Endodermal cell (in vitro differentiated cells): ENCODE data around the gene RXFP4. TPM values are rescaled to one million over a fixed set of nuclear protein-coding genes. Genes with fewer than 3 reads are reported as not detected.
A peak's percentile ranks its signal among the peaks of the same experiment; 100 is the strongest.

ENCODE experiments used
- DNase-seq: peaks from one replicate; pipeline ENCODE4 v3.0.0-alpha.2; 2017
- H3K27ac ChIP-seq: 2 replicates; pipeline ENCODE4 v1.5.1; 2013; ENCODE audit warnings: mild to moderate bottlenecking, low read depth, low read length, moderate library complexity
- H3K27me3 ChIP-seq: 2 replicates; pipeline ENCODE4 v1.6.1; 2013; ENCODE audit warnings: mild to moderate bottlenecking, low read length, moderate library complexity; ENCODE audit not compliant: insufficient read depth, control insufficient read depth, poor library complexity, severe bottlenecking
- H3K36me3 ChIP-seq: 2 replicates; pipeline ENCODE4 v1.7.0; 2013; ENCODE audit warnings: mild to moderate bottlenecking, low read length, moderate library complexity; ENCODE audit not compliant: control insufficient read depth, insufficient read depth
- H3K4me1 ChIP-seq: one replicate; pipeline ENCODE4 v1.7.0; 2013; ENCODE audit warnings: low read length; ENCODE audit not compliant: control insufficient read depth, insufficient read depth
- H3K4me3 ChIP-seq: 2 replicates; pipeline ENCODE4 v1.5.1; 2013; ENCODE audit warnings: mild to moderate bottlenecking, low read length, moderate library complexity
- H3K9ac ChIP-seq: 2 replicates; pipeline ENCODE4 v1.6.1; 2013; ENCODE audit warnings: mild to moderate bottlenecking, low read length, moderate library complexity; ENCODE audit not compliant: poor library complexity, severe bottlenecking; ENCODE audit errors: extremely low read depth
- H3K9me3 ChIP-seq: 2 replicates; pipeline ENCODE4 v1.6.1; 2013; ENCODE audit warnings: mild to moderate bottlenecking, low read length, moderate library complexity; ENCODE audit not compliant: control insufficient read depth
- H3K27ac Mint-ChIP-seq: 2 replicates; pipeline ENCODE4 v1.8.0; 2020; ENCODE audit warnings: mixed read lengths
- H3K27me3 Mint-ChIP-seq: 2 replicates; pipeline ENCODE4 v1.8.0; 2021; ENCODE audit warnings: mild to moderate bottlenecking, mixed read lengths; ENCODE audit not compliant: insufficient read depth
- H3K36me3 Mint-ChIP-seq: 2 replicates; pipeline ENCODE4 v1.8.0; 2020; ENCODE audit warnings: low read depth, mixed read lengths
- H3K4me1 Mint-ChIP-seq: 2 replicates; pipeline ENCODE4 v1.8.0; 2020; ENCODE audit warnings: mixed read lengths
- H3K4me3 Mint-ChIP-seq: 2 replicates; pipeline ENCODE4 v1.8.0; 2020; ENCODE audit warnings: mild to moderate bottlenecking, moderate library complexity, mixed read lengths
- H3K9me3 Mint-ChIP-seq: 2 replicates; pipeline ENCODE4 v1.8.0; 2020; ENCODE audit warnings: mild to moderate bottlenecking, mixed read lengths
- WGBS, 2 experiments: methylation state at CpG; one replicate each; pipeline versions ENCODE4 v1.1.5 to v1.1.7; 2013; ENCODE audit warnings: missing lambda C conversion rate in 2 of 2, mixed read lengths in 1 of 2; ENCODE audit not compliant: insufficient coverage in 1 of 2, insufficient read length in 1 of 2; 5-methylcytosine and 5-hydroxymethylcytosine counted together
- total RNA-seq, 2 donors: library from RNA; stranded (reverse); fragmentation: NEBNext Ultra II Directional in 1 of 2; extraction: Animal tissue kit (Norgen Biotek cat#: 25700) in 1 of 2; gene quantifications; 2 replicates in 1 of 2; 3 replicates in 1 of 2; pipeline ENCODE4 v1.2.1, GENCODE V29; 2021
- TF ChIP-seq, protein P1 (sequence below): fragments of 200-600 bp; sonication (generic); conservative IDR thresholded peaks from 2 replicates; pipeline ENCODE4 v1.5.0; 2021; ENCODE audit warnings: antibody characterized with exemption, mild to moderate bottlenecking

Gene RXFP4
- total RNA-seq, 2 donors from 2014 or later, result not detected

DNA sequence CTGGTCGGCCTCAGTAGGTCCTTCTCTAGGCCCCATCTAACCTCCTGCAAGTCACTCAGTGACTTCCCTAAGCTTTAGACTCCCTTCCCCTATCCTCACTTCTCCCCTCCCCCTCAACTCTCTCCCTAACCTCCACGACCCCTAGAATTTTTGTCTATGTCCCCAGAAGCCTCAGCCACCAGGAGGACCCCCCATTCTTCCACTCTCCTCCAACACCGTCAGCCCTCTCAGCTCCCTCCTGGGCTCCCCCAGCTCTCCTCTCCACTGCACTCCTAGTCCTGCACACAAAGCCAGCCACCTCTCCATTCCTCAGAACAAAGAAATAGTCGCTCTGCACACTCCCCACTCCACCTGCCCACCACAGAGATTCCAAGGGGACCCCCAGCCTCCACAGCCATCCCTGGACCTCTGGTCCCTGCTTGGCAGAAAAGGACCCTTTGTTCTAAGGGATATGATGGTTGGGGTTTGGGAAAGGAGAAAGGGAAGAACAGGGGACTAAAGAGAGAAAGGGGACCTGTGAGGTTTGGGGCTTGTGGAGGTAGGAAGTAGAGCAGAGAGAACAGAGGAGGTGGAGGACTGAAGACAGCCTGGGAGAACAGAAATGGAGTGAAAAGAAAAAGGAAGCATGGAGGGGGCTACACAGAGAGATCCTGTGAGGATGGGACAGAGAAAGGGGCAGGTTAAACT lies 34.1 kb downstream of the RXFP4 start:
- Histone ChIP-seq H3K36me3 (peaks cover 22% of the 10 kb centered on the region), H3K9me3 (no peaks in the 10 kb centered on the region), H3K9ac (peak overlapping the region; percentile 79), H3K27me3 (no peaks in the 10 kb centered on the region), H3K4me1 (peaks cover 35% of the 10 kb centered on the region), H3K27ac (peak overlapping the region; percentile 83), H3K4me3 (peak overlapping the region; percentile 93)
- TF ChIP-seq, protein P1, sequence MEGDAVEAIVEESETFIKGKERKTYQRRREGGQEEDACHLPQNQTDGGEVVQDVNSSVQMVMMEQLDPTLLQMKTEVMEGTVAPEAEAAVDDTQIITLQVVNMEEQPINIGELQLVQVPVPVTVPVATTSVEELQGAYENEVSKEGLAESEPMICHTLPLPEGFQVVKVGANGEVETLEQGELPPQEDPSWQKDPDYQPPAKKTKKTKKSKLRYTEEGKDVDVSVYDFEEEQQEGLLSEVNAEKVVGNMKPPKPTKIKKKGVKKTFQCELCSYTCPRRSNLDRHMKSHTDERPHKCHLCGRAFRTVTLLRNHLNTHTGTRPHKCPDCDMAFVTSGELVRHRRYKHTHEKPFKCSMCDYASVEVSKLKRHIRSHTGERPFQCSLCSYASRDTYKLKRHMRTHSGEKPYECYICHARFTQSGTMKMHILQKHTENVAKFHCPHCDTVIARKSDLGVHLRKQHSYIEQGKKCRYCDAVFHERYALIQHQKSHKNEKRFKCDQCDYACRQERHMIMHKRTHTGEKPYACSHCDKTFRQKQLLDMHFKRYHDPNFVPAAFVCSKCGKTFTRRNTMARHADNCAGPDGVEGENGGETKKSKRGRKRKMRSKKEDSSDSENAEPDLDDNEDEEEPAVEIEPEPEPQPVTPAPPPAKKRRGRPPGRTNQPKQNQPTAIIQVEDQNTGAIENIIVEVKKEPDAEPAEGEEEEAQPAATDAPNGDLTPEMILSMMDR, result no peak
- 31 to 35% methylated on average over 3 to 4 of the region's 4 CpGs for WGBS, 2 experiments
- Mint-ChIP-seq H3K27me3 (peaks cover 1% of the 10 kb centered on the region), H3K4me1 (peaks cover 66% of the 10 kb centered on the region), H3K9me3 (no peaks in the 10 kb centered on the region), H3K27ac (peak overlapping the region; percentile 92), H3K4me3 (peak overlapping the region; percentile 96), H3K36me3 (peaks cover 21% of the 10 kb centered on the region)
- no peak for DNase-seq

DNA sequence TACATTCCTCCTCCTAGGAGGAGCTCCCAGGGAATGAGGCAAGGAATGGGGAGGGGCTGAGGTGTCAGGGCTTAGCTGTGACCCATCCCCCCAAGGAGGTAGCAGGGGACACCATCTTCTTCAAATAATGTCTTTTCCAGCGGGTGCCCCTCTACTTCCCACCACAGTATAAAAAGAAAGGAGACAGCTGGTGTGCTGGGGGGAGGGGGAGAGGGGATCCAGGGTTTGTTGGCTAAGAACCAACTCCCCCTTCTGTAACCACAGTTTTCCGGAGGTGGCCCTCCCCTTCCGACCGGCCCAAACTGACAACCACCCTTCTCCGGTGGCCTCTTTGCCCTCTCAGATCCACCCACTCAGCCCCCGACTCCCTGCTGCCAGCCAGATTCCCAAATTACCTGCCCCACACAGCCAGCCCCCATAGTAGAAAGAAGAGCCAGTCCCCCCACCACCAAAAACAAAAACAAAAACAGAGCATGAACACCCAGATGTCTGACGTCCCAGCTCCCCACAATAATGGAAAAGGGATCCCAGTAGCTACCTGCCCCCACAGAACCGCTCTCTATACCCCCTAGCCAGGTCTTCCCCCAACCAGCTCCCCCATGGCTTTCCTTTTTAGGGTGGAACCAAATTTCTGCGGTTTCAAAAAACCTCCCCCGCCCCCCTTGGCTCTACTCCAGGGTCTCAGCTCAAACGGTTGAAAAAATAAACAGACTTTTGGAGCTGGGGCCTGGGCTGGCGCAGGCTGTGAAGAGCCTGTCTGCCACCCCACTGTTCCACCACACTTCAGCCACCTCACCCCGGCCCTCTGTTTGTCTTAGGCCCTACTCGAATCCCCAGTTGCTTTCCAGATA lies 34.8 kb downstream of the RXFP4 start:
- Mint-ChIP-seq H3K4me3 (peak overlapping the region; percentile 96), H3K27ac (peak overlapping the region; percentile 92), H3K36me3 (peaks cover 16% of the 10 kb centered on the region), H3K27me3 (peaks cover 1% of the 10 kb centered on the region), H3K9me3 (no peaks in the 10 kb centered on the region), H3K4me1 (peaks cover 67% of the 10 kb centered on the region)
- Histone ChIP-seq H3K9ac (peak overlapping the region; percentile 79), H3K4me3 (peak overlapping the region; percentile 93), H3K36me3 (peaks cover 22% of the 10 kb centered on the region), H3K27ac (peak overlapping the region; percentile 83), H3K4me1 (peaks cover 33% of the 10 kb centered on the region), H3K27me3 (no peaks in the 10 kb centered on the region), H3K9me3 (no peaks in the 10 kb centered on the region)
- TF ChIP-seq, protein P1, result no peak
- DNase-seq, result peak; percentile 86
- WGBS, 2 experiments, result 0 to 1% methylated on average over 3 to 12 of the region's 14 CpGs

DNA sequence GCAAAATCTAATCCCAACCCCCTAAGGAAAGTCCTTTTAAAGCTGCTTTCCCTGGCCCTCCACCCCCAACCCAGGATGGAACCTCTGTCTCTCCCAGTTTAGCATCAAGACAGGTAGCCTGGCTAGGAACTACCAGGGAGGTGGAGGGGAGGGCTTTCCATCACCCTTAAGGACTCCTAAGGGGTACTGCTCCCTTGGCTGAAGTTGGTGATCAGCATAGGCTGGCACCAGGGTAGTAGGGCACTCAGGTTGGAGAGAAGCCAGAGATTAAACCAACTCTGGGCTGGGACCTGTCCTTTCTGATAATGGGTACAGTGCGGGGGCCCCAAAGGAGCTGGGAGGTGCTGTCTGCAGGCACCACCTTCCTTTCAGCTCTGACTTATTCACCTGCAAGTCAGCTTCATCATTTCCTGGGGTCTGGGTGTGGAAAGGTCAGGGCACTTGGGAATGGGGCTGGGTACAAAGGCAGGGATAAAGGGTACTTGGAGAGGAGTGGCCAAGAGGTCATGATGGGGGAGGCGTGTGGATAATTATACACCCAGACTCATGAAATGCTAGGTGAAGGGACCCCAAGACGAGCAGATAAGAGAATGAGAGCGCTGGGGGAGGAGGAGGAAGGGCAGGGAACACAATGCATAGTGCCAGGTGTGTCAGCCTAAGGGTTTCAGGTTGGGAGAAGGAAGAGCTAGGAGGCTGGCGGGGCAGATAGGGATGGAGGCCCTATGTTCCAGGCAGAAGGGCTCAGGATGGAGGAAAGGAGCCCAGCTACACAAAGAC lies 35.7 kb downstream of the RXFP4 start:
- peak overlapping the region; percentile 93 for H3K4me3 ChIP-seq
- H3K4me1 ChIP-seq, result peaks cover 30% of the 10 kb centered on the region
- H3K9ac ChIP-seq, result peak overlapping the region; percentile 79
- 4 to 5% methylated on average over 4 to 5 of the region's 5 CpGs for WGBS, 2 experiments
- peak overlapping the region; percentile 83 for H3K27ac ChIP-seq
- H3K4me3 Mint-ChIP-seq, result peak overlapping the region; percentile 96
- peaks cover 16% of the 10 kb centered on the region for H3K36me3 Mint-ChIP-seq
- no peaks in the 10 kb centered on the region for H3K9me3 Mint-ChIP-seq
- peak; percentile 63 for DNase-seq
- H3K4me1 Mint-ChIP-seq, result peaks cover 71% of the 10 kb centered on the region
- H3K27ac Mint-ChIP-seq, result peak overlapping the region; percentile 92
- peaks cover 1% of the 10 kb centered on the region for H3K27me3 Mint-ChIP-seq
- no peaks in the 10 kb centered on the region for H3K27me3 ChIP-seq
- TF ChIP-seq, protein P1, result no peak
- no peaks in the 10 kb centered on the region for H3K9me3 ChIP-seq
- peaks cover 22% of the 10 kb centered on the region for H3K36me3 ChIP-seq
